GM19099 (cell line): Measurements from ENCODE around the gene PSTPIP1.

ENCODE experiments used
- POLR2A ChIP-seq: IDR thresholded peaks from 3 replicates; pipeline ENCODE4 v1.6.1; 2011; ENCODE audit warnings: low read depth; ENCODE audit not compliant: insufficient read length; ENCODE audit errors: extremely low read depth

PSTPIP1 gene

GRCh38 chr15:77002954-77003912, 8.3 kb downstream of the PSTPIP1 start:
- TF ChIP-seq POLR2A = no peak

- no peak for TF ChIP-seq POLR2A
Observed at GRCh38 chr15:77004189-77004588, 9.3 kb downstream of the PSTPIP1 start.

GRCh38 chr15:77009176-77009575, 14.2 kb downstream of the PSTPIP1 start:
- TF ChIP-seq POLR2A = no peak

- TF ChIP-seq POLR2A = no peak
Observed at GRCh38 chr15:77009646-77010311, 14.9 kb downstream of the PSTPIP1 start.

GRCh38 chr15:77010312-77010686, 15.4 kb downstream of the PSTPIP1 start:
- TF ChIP-seq POLR2A = no peak

GRCh38 chr15:77010857-77011256, 15.9 kb downstream of the PSTPIP1 start:
- TF ChIP-seq POLR2A = no peak

GRCh38 chr15:77012117-77012712, 17.3 kb downstream of the PSTPIP1 start:
- no peak for TF ChIP-seq POLR2A

- TF ChIP-seq POLR2A = no peak
Observed at GRCh38 chr15:77012868-77013267, 17.9 kb downstream of the PSTPIP1 start.

GRCh38 chr15:77013776-77014131, 18.8 kb downstream of the PSTPIP1 start:
- TF ChIP-seq POLR2A = no peak

GRCh38 chr15:77014132-77015081, 19.5 kb downstream of the PSTPIP1 start:
- TF ChIP-seq POLR2A = no peak

GRCh38 chr15:77015646-77016320, 20.9 kb downstream of the PSTPIP1 start:
- TF ChIP-seq POLR2A = no peak

GRCh38 chr15:77016321-77016695, 21.4 kb downstream of the PSTPIP1 start:
- no peak for TF ChIP-seq POLR2A

GRCh38 chr15:77017091-77017660, 22.2 kb downstream of the PSTPIP1 start:
- no peak for TF ChIP-seq POLR2A
